ENCODE data around the gene ADARB2.

GRCh38 chr10:1567152-1567551, 170.2 kb downstream of the ADARB2 start:
- no peak for TF ChIP-seq CTCF (IDR thresholded peaks at IDR 0.05)
- no peak for TF ChIP-seq POLR2A (IDR thresholded peaks at IDR 0.05)
- TF ChIP-seq POLR2AphosphoS5 (IDR thresholded peaks at IDR 0.05) = no peak
- no peak for TF ChIP-seq EP300 (IDR thresholded peaks at IDR 0.05)
